HEK293 (cell line): Measurements from ENCODE around the gene MRPL47.
"Not testable (repeated sequence)": the region's sequence is repeated elsewhere in the genome, so short reads cannot be mapped to it uniquely, and the experiment has no call there.

ENCODE experiments used
- CTCF ChIA-PET: fragments of 350-600 bp; formaldehyde crosslinking; extraction: SDS; loops from one replicate; lab custom pipeline; 2021; ENCODE audit warnings: antibody characterized with exemption; lab: Yijun Ruan, JAX
- POLR2A ChIA-PET: fragments of 300-600 bp; formaldehyde crosslinking; extraction: SDS; loops from one replicate; lab custom pipeline; 2020; ENCODE audit warnings: antibody characterized with exemption, inconsistent platforms; lab: Yijun Ruan, JAX
- H3K27ac ChIP-seq: fragments of 200-500 bp; sonication (Bioruptor generic); 2 replicates; pipeline ENCODE4 v1.5.1; 2014; ENCODE audit warnings: low read depth, low read length, control low read depth, inconsistent platforms; ENCODE audit errors: extremely low read depth
- H3K36me3 ChIP-seq, 2 experiments: fragments of 200-500 bp in 1 of 2; sonication (Bioruptor generic) in 1 of 2; 1 replicate in 1 of 2; 2 replicates in 1 of 2; pipeline ENCODE4 v1.5.1; 2014 to 2017; ENCODE audit warnings: inconsistent platforms in 2 of 2, low read length in 2 of 2; ENCODE audit not compliant: control insufficient read depth in 2 of 2, insufficient read depth in 1 of 2
- H3K4me1 ChIP-seq: fragments of 200-500 bp; sonication (Bioruptor generic); 2 replicates; pipeline ENCODE4 v1.5.1; 2014; ENCODE audit warnings: mild to moderate bottlenecking, low read length, inconsistent platforms; ENCODE audit not compliant: control insufficient read depth, insufficient read depth
- H3K4me3 ChIP-seq: 2 replicates; pipeline ENCODE4 v1.5.1; 2011; ENCODE audit warnings: low read depth, mild to moderate bottlenecking, control low read depth, low read length, moderate library complexity
- H3K9me3 ChIP-seq: fragments of 200-500 bp; sonication (Bioruptor generic); 2 replicates; pipeline ENCODE4 v1.5.1; 2014; ENCODE audit warnings: low read depth, low read length, inconsistent platforms; ENCODE audit not compliant: control insufficient read depth, insufficient read depth
- MEIS1 ChIP-seq: sonication (generic); formaldehyde crosslinking; IDR thresholded peaks from 2 replicates; pipeline ENCODE4 v1.8.1; 2022; ENCODE audit warnings: missing genetic modification reagents, mild to moderate bottlenecking, borderline replicate concordance
- ZBTB20 ChIP-seq: fragments of 450-650 bp; formaldehyde crosslinking; IDR thresholded peaks from 2 replicates; pipeline ENCODE4 v1.5.1; 2016; ENCODE audit warnings: missing biosample characterization, missing genetic modification characterization
- ZBTB48 ChIP-seq: fragments of 450-650 bp; formaldehyde crosslinking; IDR thresholded peaks from 2 replicates; pipeline ENCODE4 v1.5.1; 2016; ENCODE audit warnings: missing biosample characterization, missing genetic modification characterization
- ZNF138 ChIP-seq: fragments of 450-650 bp; formaldehyde crosslinking; IDR thresholded peaks from 2 replicates; pipeline ENCODE4 v1.5.1; 2016; ENCODE audit warnings: missing biosample characterization, missing genetic modification characterization, borderline replicate concordance
- ZNF146 ChIP-seq: fragments of 450-650 bp; formaldehyde crosslinking; IDR thresholded peaks from 2 replicates; pipeline ENCODE4 v1.5.1; 2016; ENCODE audit warnings: missing biosample characterization, missing genetic modification characterization
- ZNF202 ChIP-seq: fragments of 450-650 bp; formaldehyde crosslinking; IDR thresholded peaks from 2 replicates; pipeline ENCODE4 v1.5.1; 2016; ENCODE audit warnings: missing biosample characterization, missing genetic modification characterization, borderline replicate concordance
- ZNF335 ChIP-seq: fragments of 450-650 bp; formaldehyde crosslinking; conservative IDR thresholded peaks from 2 replicates; pipeline ENCODE4 v1.5.1; 2016; ENCODE audit warnings: missing biosample characterization, missing genetic modification characterization
- ZNF366 ChIP-seq: fragments of 450-650 bp; formaldehyde crosslinking; conservative IDR thresholded peaks from 2 replicates; pipeline ENCODE4 v1.5.1; 2016; ENCODE audit warnings: missing biosample characterization, missing genetic modification characterization
- ZNF548 ChIP-seq: fragments of 450-650 bp; formaldehyde crosslinking; IDR thresholded peaks from 2 replicates; pipeline ENCODE4 v1.5.1; 2016; ENCODE audit warnings: missing biosample characterization, missing genetic modification characterization
- ZNF658 ChIP-seq: fragments of 450-650 bp; formaldehyde crosslinking; IDR thresholded peaks from 2 replicates; pipeline ENCODE4; 2016; ENCODE audit warnings: missing biosample characterization, missing genetic modification characterization
- ZNF707 ChIP-seq: fragments of 450-650 bp; formaldehyde crosslinking; IDR thresholded peaks from 2 replicates; pipeline ENCODE4 v1.5.1; 2016; ENCODE audit warnings: missing biosample characterization, missing genetic modification characterization
- ZNF76 ChIP-seq: fragments of 450-650 bp; formaldehyde crosslinking; IDR thresholded peaks from 2 replicates; pipeline ENCODE4; 2016; ENCODE audit warnings: low read depth, missing biosample characterization, missing genetic modification characterization, borderline replicate concordance
- TF ChIP-seq, protein P1 (sequence below): fragments of 450-650 bp; formaldehyde crosslinking; IDR thresholded peaks from 2 replicates; pipeline ENCODE4 v1.5.1; 2016; ENCODE audit warnings: missing biosample characterization, missing genetic modification characterization
- TF ChIP-seq, protein P2 (sequence below): fragments of 450-650 bp; formaldehyde crosslinking; IDR thresholded peaks from 2 replicates; pipeline ENCODE4 v1.5.1; 2017; ENCODE audit warnings: missing biosample characterization, missing genetic modification characterization
- TF ChIP-seq, protein P3 (sequence below): fragments of 450-650 bp; formaldehyde crosslinking; IDR thresholded peaks from 2 replicates; pipeline ENCODE4 v1.5.1; 2016; ENCODE audit warnings: missing biosample characterization, missing genetic modification characterization

MRPL47 gene

DNA sequence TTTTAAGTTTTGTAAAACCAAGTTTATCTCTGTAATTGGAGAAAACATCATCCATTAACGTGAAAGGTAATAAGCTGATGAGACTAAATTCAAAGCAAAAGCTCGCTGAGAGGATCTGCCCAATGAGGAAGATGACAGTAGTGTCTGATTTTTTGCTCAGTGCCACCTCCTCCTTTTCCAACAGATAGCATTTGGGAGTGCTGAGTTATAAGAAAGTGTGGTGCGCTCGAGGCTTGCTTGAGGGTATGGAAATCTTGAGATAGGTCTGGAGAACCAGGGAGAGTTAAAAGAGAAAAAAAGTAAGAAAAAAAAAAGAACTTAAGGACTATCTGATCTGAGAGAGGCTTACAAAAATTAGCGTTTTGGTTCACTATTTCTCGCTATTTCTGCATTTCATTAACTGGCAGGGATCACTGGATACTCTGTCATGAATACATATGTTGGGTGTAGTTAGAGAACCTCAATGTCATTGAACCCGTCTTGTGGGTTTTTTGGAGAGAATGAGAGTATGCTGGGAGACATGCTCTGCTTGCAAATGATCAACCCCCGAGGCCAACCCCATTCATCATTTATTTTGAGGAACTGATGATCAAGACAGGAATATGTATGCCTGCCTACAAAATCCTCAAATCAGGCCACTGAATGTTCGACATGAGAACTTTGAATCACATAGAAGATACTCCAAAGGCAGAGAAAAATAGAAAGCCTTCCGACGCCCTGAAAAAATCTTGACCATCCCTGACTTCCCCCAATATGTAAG, 47.4 kb upstream of the MRPL47 start:
- H3K4me3 ChIP-seq = no peak overlapping the region
- ChIA-PET CTCF (interaction anchor here (0.5 to 0.7 kb wide), 2 partner anchors 49 to 57 kb away, joined by 3 read pairs; no protein-coding TSS in a partner anchor), POLR2A (no interaction called here)
- H3K9me3 ChIP-seq = no peaks in the 10 kb centered on the region
- no peaks in the 10 kb centered on the region for H3K4me1 ChIP-seq
- peak overlapping the region; percentile 92; the same call in 1 of the 2 replicates for H3K27ac ChIP-seq
- no peak for TF ChIP-seq ZNF548 (tag by site-specific recombination)
- peak; percentile 86; the same call in 1 of the 2 replicates for TF ChIP-seq ZBTB20 (tag by site-specific recombination)
- no peak for TF ChIP-seq ZNF202
- no peak for TF ChIP-seq ZNF138
- TF ChIP-seq ZBTB48 (tag by site-specific recombination) = peak; percentile 36; the same call in 1 of the 2 replicates
- peaks cover 0 to 8% of the 10 kb centered on the region in 2 experiments; a peak in 1 of 3 replicates for H3K36me3 ChIP-seq

DNA sequence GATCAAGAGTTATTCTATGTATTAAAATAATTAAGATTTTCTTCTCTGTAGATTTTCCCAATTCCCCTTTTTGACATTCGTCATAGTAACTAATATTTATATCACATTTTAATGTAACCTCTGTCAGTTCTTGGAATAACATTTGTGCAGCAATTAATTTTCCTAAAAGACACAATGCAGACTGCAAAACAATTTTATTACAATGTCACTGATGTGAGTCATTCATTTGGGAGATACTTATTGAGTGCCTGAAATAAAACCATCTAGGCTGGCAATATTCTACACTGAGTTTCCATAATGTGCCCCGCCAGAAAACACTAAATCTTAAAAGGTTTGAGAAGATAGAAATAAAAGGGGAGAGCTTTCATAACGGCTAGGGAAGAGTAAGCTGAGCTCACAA, 41.7 kb upstream of the MRPL47 start:
- no peak overlapping the region for H3K27ac ChIP-seq
- ChIA-PET POLR2A (no interaction called here), CTCF (no interaction called here)
- H3K9me3 ChIP-seq = no peaks in the 10 kb centered on the region
- H3K4me1 ChIP-seq = no peaks in the 10 kb centered on the region; the same call in 1 of the 2 replicates
- no peaks in the 10 kb centered on the region for H3K36me3 ChIP-seq
- no peak for TF ChIP-seq ZNF146 (tag by site-specific recombination)
- TF ChIP-seq, protein P1, sequence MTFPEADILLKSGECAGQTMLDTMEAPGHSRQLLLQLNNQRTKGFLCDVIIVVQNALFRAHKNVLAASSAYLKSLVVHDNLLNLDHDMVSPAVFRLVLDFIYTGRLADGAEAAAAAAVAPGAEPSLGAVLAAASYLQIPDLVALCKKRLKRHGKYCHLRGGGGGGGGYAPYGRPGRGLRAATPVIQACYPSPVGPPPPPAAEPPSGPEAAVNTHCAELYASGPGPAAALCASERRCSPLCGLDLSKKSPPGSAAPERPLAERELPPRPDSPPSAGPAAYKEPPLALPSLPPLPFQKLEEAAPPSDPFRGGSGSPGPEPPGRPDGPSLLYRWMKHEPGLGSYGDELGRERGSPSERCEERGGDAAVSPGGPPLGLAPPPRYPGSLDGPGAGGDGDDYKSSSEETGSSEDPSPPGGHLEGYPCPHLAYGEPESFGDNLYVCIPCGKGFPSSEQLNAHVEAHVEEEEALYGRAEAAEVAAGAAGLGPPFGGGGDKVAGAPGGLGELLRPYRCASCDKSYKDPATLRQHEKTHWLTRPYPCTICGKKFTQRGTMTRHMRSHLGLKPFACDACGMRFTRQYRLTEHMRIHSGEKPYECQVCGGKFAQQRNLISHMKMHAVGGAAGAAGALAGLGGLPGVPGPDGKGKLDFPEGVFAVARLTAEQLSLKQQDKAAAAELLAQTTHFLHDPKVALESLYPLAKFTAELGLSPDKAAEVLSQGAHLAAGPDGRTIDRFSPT (tag by site-specific recombination) = 0 out of 2 replicates have a peak, but pooled peaks have one; percentile 23
- TF ChIP-seq, protein P2, sequence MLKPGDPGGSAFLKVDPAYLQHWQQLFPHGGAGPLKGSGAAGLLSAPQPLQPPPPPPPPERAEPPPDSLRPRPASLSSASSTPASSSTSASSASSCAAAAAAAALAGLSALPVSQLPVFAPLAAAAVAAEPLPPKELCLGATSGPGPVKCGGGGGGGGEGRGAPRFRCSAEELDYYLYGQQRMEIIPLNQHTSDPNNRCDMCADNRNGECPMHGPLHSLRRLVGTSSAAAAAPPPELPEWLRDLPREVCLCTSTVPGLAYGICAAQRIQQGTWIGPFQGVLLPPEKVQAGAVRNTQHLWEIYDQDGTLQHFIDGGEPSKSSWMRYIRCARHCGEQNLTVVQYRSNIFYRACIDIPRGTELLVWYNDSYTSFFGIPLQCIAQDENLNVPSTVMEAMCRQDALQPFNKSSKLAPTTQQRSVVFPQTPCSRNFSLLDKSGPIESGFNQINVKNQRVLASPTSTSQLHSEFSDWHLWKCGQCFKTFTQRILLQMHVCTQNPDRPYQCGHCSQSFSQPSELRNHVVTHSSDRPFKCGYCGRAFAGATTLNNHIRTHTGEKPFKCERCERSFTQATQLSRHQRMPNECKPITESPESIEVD = 0 out of 2 replicates have a peak, but pooled peaks have one; percentile 34
- 0 out of 2 replicates have a peak, but pooled peaks have one; percentile 12 for TF ChIP-seq ZNF366 (tag by site-specific recombination)
- TF ChIP-seq ZNF707 = no peak
- TF ChIP-seq, protein P3, sequence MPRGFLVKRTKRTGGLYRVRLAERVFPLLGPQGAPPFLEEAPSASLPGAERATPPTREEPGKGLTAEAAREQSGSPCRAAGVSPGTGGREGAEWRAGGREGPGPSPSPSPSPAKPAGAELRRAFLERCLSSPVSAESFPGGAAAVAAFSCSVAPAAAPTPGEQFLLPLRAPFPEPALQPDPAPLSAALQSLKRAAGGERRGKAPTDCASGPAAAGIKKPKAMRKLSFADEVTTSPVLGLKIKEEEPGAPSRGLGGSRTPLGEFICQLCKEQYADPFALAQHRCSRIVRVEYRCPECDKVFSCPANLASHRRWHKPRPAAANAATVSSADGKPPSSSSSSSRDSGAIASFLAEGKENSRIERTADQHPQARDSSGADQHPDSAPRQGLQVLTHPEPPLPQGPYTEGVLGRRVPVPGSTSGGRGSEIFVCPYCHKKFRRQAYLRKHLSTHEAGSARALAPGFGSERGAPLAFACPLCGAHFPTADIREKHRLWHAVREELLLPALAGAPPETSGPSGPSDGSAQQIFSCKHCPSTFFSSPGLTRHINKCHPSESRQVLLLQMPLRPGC = no peak
- no peak for TF ChIP-seq ZNF658 (tag by site-specific recombination)
- no peak for TF ChIP-seq ZNF76 (tag by site-specific recombination)
- peak; percentile 27; the same call in 1 of the 2 replicates for TF ChIP-seq ZNF335
- no peak for TF ChIP-seq MEIS1
- H3K4me3 ChIP-seq = no peak overlapping the region

DNA sequence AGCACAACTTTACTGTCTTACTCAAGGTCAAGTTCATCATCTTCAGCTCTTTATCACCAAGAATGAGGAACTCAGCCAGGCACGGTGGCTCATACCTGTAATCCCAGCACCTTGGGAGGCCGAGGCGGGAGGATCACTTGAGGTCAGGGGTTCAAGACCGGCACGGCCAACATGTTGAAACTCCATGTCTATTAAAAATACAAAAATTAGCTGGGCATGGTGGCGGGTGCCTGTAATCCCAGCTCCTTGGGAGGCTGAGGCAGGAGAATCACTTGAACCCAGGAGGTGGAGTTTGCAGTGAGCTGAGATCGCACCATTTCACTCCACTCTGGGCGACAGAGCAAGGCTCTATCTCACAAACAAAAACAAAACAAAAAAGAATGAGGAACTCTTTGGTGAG, 39.4 kb upstream of the MRPL47 start:
- not testable (repeated sequence) for H3K27ac ChIP-seq, H3K36me3 ChIP-seq, H3K4me3 ChIP-seq, H3K4me1 ChIP-seq, H3K9me3 ChIP-seq
- ChIA-PET CTCF (interaction anchor here (0.5 to 0.6 kb wide), 3 partner anchors 8 to 341 kb away, joined by 3 to 4 read pairs (median 4); no protein-coding TSS in a partner anchor), POLR2A (interaction anchor here (1.1 to 1.7 kb wide), 2 partner anchors 39 to 81 kb away, joined by 3 to 8 read pairs; partner anchors contain the start of genes ACTL6A, MRPL47 and NDUFB5)
